ENCODE results near the gene BCAS3. TPM values are rescaled to one million over a fixed set of nuclear protein-coding genes. Genes with fewer than 3 reads are reported as not detected.

The BCAS3 gene
- total RNA-seq, 2 donors from 2014 or later, result 28.0 to 37.7 TPM

DNA sequence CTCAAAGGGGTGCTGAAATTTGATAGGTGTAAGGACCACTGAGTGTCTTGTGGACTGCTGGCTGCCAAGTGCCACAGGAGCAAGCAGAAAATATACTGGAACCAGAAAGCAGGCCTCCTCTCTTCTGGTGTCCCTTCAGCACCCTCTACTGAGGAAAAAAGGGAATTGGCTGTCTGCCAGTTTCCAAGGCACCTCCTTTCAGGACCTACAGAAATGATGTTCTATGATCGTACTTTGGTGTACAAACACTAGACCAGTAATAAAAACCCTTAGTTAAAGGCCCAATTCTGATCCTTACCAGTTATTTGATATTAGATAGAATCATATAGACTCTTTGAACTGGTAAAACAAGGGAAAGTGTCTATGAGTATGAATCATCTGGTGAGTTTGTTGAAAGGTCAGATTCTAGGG lies 35.8 kb upstream of the BCAS3 start:
- Mint-ChIP-seq H3K4me1 (peaks cover 5% of the 10 kb centered on the region), H3K27me3 (ENCODE audit: insufficient read depth) (no peaks in the 10 kb centered on the region), H3K4me3 (no peak overlapping the region), H3K9me3 (no peaks in the 10 kb centered on the region), H3K27ac (no peak overlapping the region), H3K36me3 (ENCODE audit: low read depth) (peaks cover 5% of the 10 kb centered on the region)
- Histone ChIP-seq H3K9me3 (ENCODE audit: control insufficient read depth, low read length) (no peaks in the 10 kb centered on the region), H3K9ac (ENCODE audit: extremely low read depth, low read length, poor library complexity, severe bottlenecking) (no peak overlapping the region), H3K27me3 (ENCODE audit: control insufficient read depth, insufficient read depth, low read length, poor library complexity, severe bottlenecking) (no peaks in the 10 kb centered on the region), H3K4me3 (ENCODE audit: low read length) (no peak overlapping the region), H3K36me3 (ENCODE audit: control insufficient read depth, insufficient read depth, low read length) (peaks cover 27% of the 10 kb centered on the region), H3K4me1 (ENCODE audit: control insufficient read depth, insufficient read depth, low read length) (no peaks in the 10 kb centered on the region), H3K27ac (ENCODE audit: low read depth, low read length) (no peak overlapping the region)
- DNase-seq, result peak; percentile 85
- WGBS, 2 experiments (ENCODE audit: insufficient coverage in 1 of 2, insufficient read length in 1 of 2), result 75% methylated on average over 1 of the region's 1 CpG; no CpG with 5 or more reads in 1 of the 2 experiments
- peak; percentile 83 for TF ChIP-seq CTCF (conservative IDR thresholded peaks at IDR 0.05)

DNA sequence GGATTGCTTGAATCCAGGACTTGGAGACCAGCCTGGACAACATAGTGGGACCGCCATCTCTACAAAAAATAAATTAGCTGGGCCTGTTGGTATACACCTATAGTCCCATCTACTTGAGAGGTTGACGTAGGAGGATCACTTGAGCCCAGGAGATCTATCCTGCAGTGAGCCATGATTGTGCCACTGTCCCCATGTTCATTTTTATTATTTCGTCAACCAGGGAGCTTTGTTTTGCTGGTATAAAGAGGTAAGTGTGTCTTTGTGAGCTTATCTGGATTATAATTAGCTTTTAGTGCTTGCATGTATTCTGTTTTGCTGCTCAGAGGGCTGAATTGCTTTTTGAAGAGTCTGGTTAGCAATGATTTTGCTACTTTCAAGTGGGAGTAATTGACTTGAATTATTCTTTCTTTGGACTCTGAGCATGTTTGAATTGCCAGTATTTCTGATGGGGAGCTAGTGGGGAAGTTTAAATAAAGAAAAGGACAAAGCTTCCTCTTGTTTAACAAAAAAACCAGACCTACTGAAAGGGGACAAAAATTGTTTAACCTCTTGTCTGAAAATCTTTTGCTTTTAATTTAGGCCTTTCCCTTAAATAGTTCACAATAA lies 31.6 kb upstream of the BCAS3 start:
- DNase-seq, result no peak
- Mint-ChIP-seq H3K4me1 (peaks cover 5% of the 10 kb centered on the region), H3K36me3 (ENCODE audit: low read depth) (peaks cover 27% of the 10 kb centered on the region), H3K9me3 (no peaks in the 10 kb centered on the region), H3K27me3 (ENCODE audit: insufficient read depth) (no peaks in the 10 kb centered on the region), H3K4me3 (no peak overlapping the region), H3K27ac (peak overlapping the region; percentile 57)
- WGBS, 2 experiments (ENCODE audit: insufficient coverage in 1 of 2, insufficient read length in 1 of 2), result 96 to 100% methylated on average over 3 of the region's 3 CpGs
- Histone ChIP-seq H3K9me3 (ENCODE audit: control insufficient read depth, low read length) (no peaks in the 10 kb centered on the region), H3K27ac (ENCODE audit: low read depth, low read length) (no peak overlapping the region), H3K27me3 (ENCODE audit: control insufficient read depth, insufficient read depth, low read length, poor library complexity, severe bottlenecking) (no peaks in the 10 kb centered on the region), H3K36me3 (ENCODE audit: control insufficient read depth, insufficient read depth, low read length) (peaks cover 40% of the 10 kb centered on the region), H3K4me1 (ENCODE audit: control insufficient read depth, insufficient read depth, low read length) (no peaks in the 10 kb centered on the region), H3K4me3 (ENCODE audit: low read length) (no peak overlapping the region), H3K9ac (ENCODE audit: extremely low read depth, low read length, poor library complexity, severe bottlenecking) (no peak overlapping the region)
- no peak for TF ChIP-seq CTCF (conservative IDR thresholded peaks at IDR 0.05)

- Mint-ChIP-seq H3K4me3 (no peak overlapping the region), H3K4me1 (no peaks in the 10 kb centered on the region), H3K27me3 (ENCODE audit: insufficient read depth) (no peaks in the 10 kb centered on the region), H3K27ac (no peak overlapping the region), H3K9me3 (no peaks in the 10 kb centered on the region), H3K36me3 (ENCODE audit: low read depth) (peaks cover 32% of the 10 kb centered on the region)
- Histone ChIP-seq H3K4me1 (ENCODE audit: control insufficient read depth, insufficient read depth, low read length) (no peaks in the 10 kb centered on the region), H3K27me3 (ENCODE audit: control insufficient read depth, insufficient read depth, low read length, poor library complexity, severe bottlenecking) (no peaks in the 10 kb centered on the region), H3K36me3 (ENCODE audit: control insufficient read depth, insufficient read depth, low read length) (peaks cover 44% of the 10 kb centered on the region), H3K27ac (ENCODE audit: low read depth, low read length) (no peak overlapping the region), H3K9me3 (ENCODE audit: control insufficient read depth, low read length) (no peaks in the 10 kb centered on the region), H3K9ac (ENCODE audit: extremely low read depth, low read length, poor library complexity, severe bottlenecking) (no peak overlapping the region), H3K4me3 (ENCODE audit: low read length) (no peak overlapping the region)
- WGBS, 2 experiments (ENCODE audit: insufficient coverage in 1 of 2, insufficient read length in 1 of 2), result 80 to 91% methylated on average over 1 to 2 of the region's 3 CpGs
- TF ChIP-seq CTCF (conservative IDR thresholded peaks at IDR 0.05), result no peak
- no peak for DNase-seq
Observed at GRCh38 chr17:60646701-60647100, 30.9 kb upstream of the BCAS3 start.
